Nasal cavity respiratory epithelium epithelial cell of viscerocranial mucosa (primary cell): ENCODE measurements around the gene HRCT1. TPM values are rescaled to one million over a fixed set of nuclear protein-coding genes. Genes with fewer than 3 reads are reported as not detected.

Source experiments
- total RNA-seq: library from RNA; depleted of rRNA; stranded (reverse); fragments of >200 nt; gene quantifications from 2 replicates; pipeline ENCODE4 v1.2.3, GENCODE V29; 2014

HRCT1 gene
- 0.28 and 0.34 TPM in 2 replicates for total RNA-seq

DNA sequence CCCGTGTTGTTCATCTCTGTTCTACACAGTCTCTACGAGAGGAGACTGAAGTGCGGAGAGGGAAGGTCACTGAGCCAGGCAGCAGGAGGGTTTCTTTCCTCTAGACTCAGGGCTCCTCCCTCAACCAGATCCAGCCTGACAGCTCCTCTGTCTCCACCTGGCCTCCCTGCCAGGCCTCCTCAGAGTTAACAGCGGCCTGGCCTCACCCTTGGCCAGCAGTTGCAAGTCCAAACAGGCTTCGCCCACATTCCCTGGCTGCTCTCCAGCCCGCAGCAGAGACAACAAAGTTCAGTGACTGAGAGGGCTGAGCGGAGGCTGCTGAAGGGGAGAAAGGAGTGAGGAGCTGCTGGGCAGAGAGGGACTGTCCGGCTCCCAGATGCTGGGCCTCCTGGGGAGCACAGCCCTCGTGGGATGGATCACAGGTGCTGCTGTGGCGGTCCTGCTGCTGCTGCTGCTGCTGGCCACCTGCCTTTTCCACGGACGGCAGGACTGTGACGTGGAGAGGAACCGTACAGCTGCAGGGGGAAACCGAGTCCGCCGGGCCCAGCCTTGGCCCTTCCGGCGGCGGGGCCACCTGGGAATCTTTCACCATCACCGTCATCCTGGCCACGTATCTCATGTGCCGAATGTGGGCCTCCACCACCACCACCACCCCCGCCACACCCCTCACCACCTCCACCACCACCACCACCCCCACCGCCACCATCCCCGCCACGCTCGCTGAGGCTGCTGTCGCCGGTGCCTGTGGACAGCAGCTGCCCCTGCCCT is at the start of gene HRCT1:
HRCT1 (plus strand) TSS at position 291 of the 768 bp plus-strand sequence; CDS start at position 377, 86 bp downstream.

GRCh38 chr9:35870351-35870923 is 35.6 kb upstream of the HRCT1 start, which contains the start of gene OR13J1:
Gene OR13J1, minus strand, starts transcription at chr9:35870401. Its CDS starts 0 bp downstream, at chr9:35870401.

DNA sequence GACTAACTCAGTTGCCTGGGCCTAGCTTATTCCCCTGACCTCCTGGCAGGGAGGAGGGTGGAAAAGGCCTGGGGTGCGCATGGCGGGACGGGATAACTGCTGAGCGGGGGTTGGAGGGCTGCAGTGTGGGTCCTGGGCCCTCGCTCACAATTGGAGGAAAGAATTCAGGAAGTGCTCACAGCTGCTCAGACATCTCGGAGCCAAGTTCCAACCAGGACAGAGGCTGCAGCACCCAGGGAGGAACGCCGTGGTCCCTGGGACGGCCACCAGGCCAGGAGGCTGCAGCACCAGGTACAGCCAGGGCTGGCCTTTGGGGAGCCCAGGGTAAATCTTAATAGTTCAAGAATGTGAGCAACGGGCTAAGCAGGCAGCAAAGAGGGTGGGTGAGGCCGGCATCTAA is 3.3 kb downstream of the HRCT1 start, which contains the start of gene SPAAR:
SPAAR (plus strand) TSS at position 217 of the 400 bp plus-strand sequence. CDS start 974 bp downstream, outside the sequence.

Other genes starting within 250 kb of the HRCT1 start
- gene RMRP, start 248.2 kb upstream of the HRCT1 start, total RNA-seq, result 18,537 and 104,493 TPM in 2 replicates
- gene CCDC107, start 247.9 kb upstream of the HRCT1 start, total RNA-seq, result 6.7 and 14.4 TPM in 2 replicates
- 0.07 and 0.34 TPM in 2 replicates for gene ARHGEF39, start 241.0 kb upstream of the HRCT1 start, total RNA-seq
- 0.68 and 7.5 TPM in 2 replicates for gene CA9, start 232.3 kb upstream of the HRCT1 start, total RNA-seq
- gene TPM2, start 216.3 kb upstream of the HRCT1 start, total RNA-seq, result 35.1 and 43.1 TPM in 2 replicates
- 83.7 and 230 TPM in 2 replicates for gene TLN1, start 174.0 kb upstream of the HRCT1 start, total RNA-seq
- gene CREB3, start 173.5 kb upstream of the HRCT1 start, total RNA-seq, result 39.5 and 50.9 TPM in 2 replicates
- gene GBA2, start 157.0 kb upstream of the HRCT1 start, total RNA-seq, result 36.6 and 41.6 TPM in 2 replicates
- 17.1 and 25.6 TPM in 2 replicates for gene RGP1, start 156.9 kb upstream of the HRCT1 start, total RNA-seq
- not detected in 2 replicates for gene MSMP, start 151.9 kb upstream of the HRCT1 start, total RNA-seq
- gene NPR2, start 114.6 kb upstream of the HRCT1 start, total RNA-seq, result 4.1 and 15.9 TPM in 2 replicates
- 0.14 TPM in 1 of 2 replicates, not detected in the other for gene SPAG8, start 93.9 kb upstream of the HRCT1 start, total RNA-seq
- 13.0 and 21.2 TPM in 2 replicates for gene HINT2, start 91.2 kb upstream of the HRCT1 start, total RNA-seq
- gene FAM221B, start 77.5 kb upstream of the HRCT1 start, total RNA-seq, result not detected in 2 replicates
- gene TMEM8B, start 77.0 kb upstream of the HRCT1 start, total RNA-seq, result 0.68 and 5.8 TPM in 2 replicates
- not detected in 2 replicates for gene OR13J1, start 35.8 kb upstream of the HRCT1 start, total RNA-seq
- 0.07 TPM in 1 of 2 replicates, not detected in the other for gene SPAAR, start 3.3 kb downstream of the HRCT1 start, total RNA-seq
- not detected in 2 replicates for gene OR2S2, start 52.0 kb downstream of the HRCT1 start, total RNA-seq
- gene RECK, start 130.7 kb downstream of the HRCT1 start, total RNA-seq, result 1.4 and 2.0 TPM in 2 replicates
- 1.6 and 2.4 TPM in 2 replicates for gene GLIPR2, start 230.5 kb downstream of the HRCT1 start, total RNA-seq